Astrocyte (in vitro differentiated cells and primary cell): Measurements from ENCODE around the gene TMEM127.

Experiments used
- CTCF ChIP-seq: IDR thresholded peaks from 2 replicates; pipeline ENCODE4 v1.5.1; 2011; ENCODE audit warnings: low read depth, mild to moderate bottlenecking, inconsistent platforms, low read length, moderate library complexity; ENCODE audit not compliant: insufficient read depth
- EZH2 ChIP-seq: IDR thresholded peaks from 2 replicates; pipeline ENCODE4 v1.6.1; 2012; ENCODE audit warnings: mild to moderate bottlenecking, low read length, inconsistent platforms; ENCODE audit not compliant: insufficient read depth

DNA sequence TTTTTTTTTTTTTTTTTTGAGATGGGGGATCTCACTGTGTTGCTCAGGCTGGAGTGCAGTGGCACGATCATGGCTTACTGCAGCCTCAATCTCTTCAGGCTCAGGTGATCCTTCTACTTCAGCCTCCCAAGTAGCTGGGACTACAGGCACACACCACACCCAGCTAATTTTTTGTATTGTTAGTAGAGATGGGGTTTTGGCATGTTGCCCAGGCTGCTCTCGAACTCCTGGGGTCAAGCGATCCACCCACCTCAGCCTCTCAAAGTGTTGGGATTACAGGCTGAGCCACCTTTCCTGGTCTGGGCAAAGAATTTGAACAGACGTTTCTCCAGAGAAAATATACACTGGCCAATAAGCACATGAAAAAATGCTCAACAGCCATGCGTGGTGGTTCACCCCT is 42.5 kb upstream of the TMEM127 start:
- TF ChIP-seq EZH2 (no peak), CTCF (no peak)
